Astrocyte (in vitro differentiated cells and primary cell): ENCODE results near the gene ADAMTSL5. TPM values are rescaled to one million over a fixed set of nuclear protein-coding genes. Genes with fewer than 3 reads are reported as not detected.
A peak's percentile ranks its signal among the peaks of the same experiment; 100 is the strongest.

Source experiments
- DNase-seq: peaks from one replicate; pipeline ENCODE4 v3.0.0-alpha.2; 2010; ENCODE audit warnings: low read depth
- FAIRE-seq: peaks from 2 replicates; lab custom pipeline; 2011; peaks lifted over from hg19 to GRCh38; lab: Jason Lieb, UNC
- H2AFZ ChIP-seq: 2 replicates; pipeline ENCODE4 v1.6.0; 2012; ENCODE audit warnings: low read depth, low read length, inconsistent platforms
- H3K27ac ChIP-seq: 2 replicates; pipeline ENCODE4 v1.5.1; 2011; ENCODE audit warnings: low read depth, low read length, inconsistent platforms
- H3K27me3 ChIP-seq: 2 replicates; pipeline ENCODE4 v1.6.0; 2011; ENCODE audit warnings: low read length, inconsistent platforms; ENCODE audit not compliant: insufficient read depth
- H3K36me3 ChIP-seq: 2 replicates; pipeline ENCODE4 v1.5.1; 2011; ENCODE audit warnings: low read length, inconsistent platforms; ENCODE audit not compliant: insufficient read depth
- H3K4me1 ChIP-seq: 2 replicates; pipeline ENCODE4 v1.5.1; 2011; ENCODE audit warnings: low read length, inconsistent platforms; ENCODE audit not compliant: insufficient read depth
- H3K4me2 ChIP-seq: 2 replicates; pipeline ENCODE4 v1.6.0; 2012; ENCODE audit warnings: low read length, inconsistent platforms
- H3K4me3 ChIP-seq: 2 replicates; pipeline ENCODE4 v1.5.1; 2011; ENCODE audit warnings: low read depth, mild to moderate bottlenecking, low read length, inconsistent platforms; ENCODE audit not compliant: insufficient read depth
- H3K79me2 ChIP-seq: 2 replicates; pipeline ENCODE4 v1.6.0; 2012; ENCODE audit warnings: mild to moderate bottlenecking, low read length, inconsistent platforms; ENCODE audit not compliant: insufficient read depth
- H3K9ac ChIP-seq: 2 replicates; pipeline ENCODE4 v1.6.0; 2012; ENCODE audit warnings: mild to moderate bottlenecking, low read length, inconsistent platforms
- H3K9me3 ChIP-seq: 2 replicates; pipeline ENCODE4 v1.5.1; 2012; ENCODE audit warnings: low read depth, mild to moderate bottlenecking, low read length, inconsistent platforms; ENCODE audit not compliant: insufficient read depth
- H4K20me1 ChIP-seq: 2 replicates; pipeline ENCODE4 v1.6.0; 2012; ENCODE audit warnings: low read length, inconsistent platforms; ENCODE audit not compliant: insufficient read depth
- H3K27ac Mint-ChIP-seq: one replicate; pipeline ENCODE4 v1.8.0; 2021; ENCODE audit warnings: mild to moderate bottlenecking, mixed read lengths; ENCODE audit not compliant: unreplicated experiment
- H3K27me3 Mint-ChIP-seq: one replicate; pipeline ENCODE4 v1.8.0; 2021; ENCODE audit warnings: low read depth, mixed read lengths; ENCODE audit not compliant: unreplicated experiment
- H3K36me3 Mint-ChIP-seq: one replicate; pipeline ENCODE4 v1.8.0; 2021; ENCODE audit warnings: low read depth, mixed read lengths; ENCODE audit not compliant: unreplicated experiment
- H3K4me1 Mint-ChIP-seq: one replicate; pipeline ENCODE4 v1.8.0; 2021; ENCODE audit warnings: low read depth, mixed read lengths; ENCODE audit not compliant: unreplicated experiment
- H3K4me3 Mint-ChIP-seq: one replicate; pipeline ENCODE4 v1.8.0; 2021; ENCODE audit warnings: mild to moderate bottlenecking, moderate library complexity, mixed read lengths; ENCODE audit not compliant: unreplicated experiment
- H3K9me3 Mint-ChIP-seq: one replicate; pipeline ENCODE4 v1.8.0; 2021; ENCODE audit warnings: mild to moderate bottlenecking, mixed read lengths; ENCODE audit not compliant: unreplicated experiment
- CTCF ChIP-seq: IDR thresholded peaks from 2 replicates; pipeline ENCODE4 v1.5.1; 2011; ENCODE audit warnings: low read depth, mild to moderate bottlenecking, inconsistent platforms, low read length, moderate library complexity; ENCODE audit not compliant: insufficient read depth
- EZH2 ChIP-seq: IDR thresholded peaks from 2 replicates; pipeline ENCODE4 v1.6.1; 2012; ENCODE audit warnings: mild to moderate bottlenecking, low read length, inconsistent platforms; ENCODE audit not compliant: insufficient read depth
- total RNA-seq: library from RNA; stranded (reverse); gene quantifications from 2 replicates; pipeline ENCODE4 v1.2.1, GENCODE V29; 2021

ADAMTSL5 gene
- total RNA-seq, 1 donor from 2014 or later: 5.5 TPM

GRCh38 chr19:1472231-1473084, 40.4 kb downstream of the ADAMTSL5 start:
- Mint-ChIP-seq H3K27me3 (peaks cover 2% of the 10 kb centered on the region), H3K36me3 (no peaks in the 10 kb centered on the region), H3K27ac (peak overlapping the region; percentile 62), H3K4me3 (no peak overlapping the region), H3K4me1 (peaks cover 4% of the 10 kb centered on the region), H3K9me3 (peaks cover 3% of the 10 kb centered on the region)
- Histone ChIP-seq H3K4me3 (no peak overlapping the region), H3K9me3 (no peaks in the 10 kb centered on the region), H3K27ac (no peak overlapping the region), H2AFZ (no peak overlapping the region), H4K20me1 (peaks cover 68% of the 10 kb centered on the region), H3K79me2 (peaks cover 8% of the 10 kb centered on the region), H3K36me3 (no peaks in the 10 kb centered on the region), H3K4me2 (no peak overlapping the region), H3K9ac (no peak overlapping the region), H3K27me3 (peaks cover 5% of the 10 kb centered on the region), H3K4me1 (peaks cover 12% of the 10 kb centered on the region)
- no peak for FAIRE-seq
- DNase-seq: no peak
- TF ChIP-seq EZH2 (no peak), CTCF (no peak)

GRCh38 chr19:1471515-1472160, 41.2 kb downstream of the ADAMTSL5 start:
- H2AFZ ChIP-seq: no peak overlapping the region
- H3K4me3 ChIP-seq: no peak overlapping the region
- Mint-ChIP-seq H3K9me3 (peaks cover 3% of the 10 kb centered on the region), H3K4me1 (no peaks in the 10 kb centered on the region), H3K4me3 (no peak overlapping the region), H3K36me3 (no peaks in the 10 kb centered on the region), H3K27ac (peak overlapping the region; percentile 41), H3K27me3 (peaks cover 2% of the 10 kb centered on the region)
- H3K36me3 ChIP-seq: no peaks in the 10 kb centered on the region
- no peak overlapping the region for H3K4me2 ChIP-seq
- H3K27ac ChIP-seq: no peak overlapping the region
- H3K27me3 ChIP-seq: peaks cover 5% of the 10 kb centered on the region
- no peaks in the 10 kb centered on the region for H3K9me3 ChIP-seq
- DNase-seq: no peak
- peaks cover 12% of the 10 kb centered on the region for H3K4me1 ChIP-seq
- H3K79me2 ChIP-seq: peaks cover 3% of the 10 kb centered on the region
- no peak for FAIRE-seq
- no peak overlapping the region for H3K9ac ChIP-seq
- no peak for TF ChIP-seq CTCF
- peak; percentile 10 for TF ChIP-seq EZH2
- peaks cover 63% of the 10 kb centered on the region for H4K20me1 ChIP-seq
